HepG2 (cell line): ENCODE data around the gene RHOV. TPM values are rescaled to one million over a fixed set of nuclear protein-coding genes. Genes with fewer than 3 reads are reported as not detected.

Experiments
- ATF7-NPFF ChIP-seq: sonication (generic); formaldehyde crosslinking; IDR thresholded peaks from 2 replicates; pipeline ENCODE4 v1.8.1; 2023; ENCODE audit warnings: mild to moderate bottlenecking, low read depth, missing genetic modification reagents, moderate library complexity
- HINFP ChIP-seq: sonication (generic); formaldehyde crosslinking; IDR thresholded peaks from 2 replicates; pipeline ENCODE4 v1.4.0; 2020; ENCODE audit warnings: low read depth, mild to moderate bottlenecking, missing genetic modification reagents
- HNRNPLL ChIP-seq: fragments of 200-400 bp; formaldehyde crosslinking; IDR thresholded peaks from 2 replicates; pipeline ENCODE4 v1.6.1; 2017; ENCODE audit warnings: mild to moderate bottlenecking, low read depth, low read length; ENCODE audit not compliant: poor library complexity, severe bottlenecking
- KLF12 ChIP-seq: sonication (generic); formaldehyde crosslinking; IDR thresholded peaks from 2 replicates; pipeline ENCODE4 v1.4.0; 2020; ENCODE audit warnings: missing genetic modification reagents, borderline replicate concordance
- PRPF4 ChIP-seq: fragments of 200-400 bp; formaldehyde crosslinking; IDR thresholded peaks from 2 replicates; pipeline ENCODE4 v1.6.1; 2016; ENCODE audit warnings: low read length, low read depth; ENCODE audit not compliant: poor library complexity, severe bottlenecking
- RARG ChIP-seq: sonication (generic); formaldehyde crosslinking; IDR thresholded peaks from 2 replicates; pipeline ENCODE4 v1.4.0; 2020; ENCODE audit warnings: low read depth, mild to moderate bottlenecking, missing genetic modification reagents
- TBX2 ChIP-seq: sonication (generic); formaldehyde crosslinking; IDR thresholded peaks from 2 replicates; pipeline ENCODE4 v1.5.0; 2020; ENCODE audit warnings: missing genetic modification reagents, mild to moderate bottlenecking, borderline replicate concordance
- ZBTB40 ChIP-seq, 2 experiments: fragments of 450-650 bp in 1 of 2; sonication (generic) in 1 of 2; formaldehyde crosslinking in 1 of 2; IDR thresholded peaks; 2 replicates each; pipeline versions ENCODE4 v1.6.1 to v1.8.0; 2016 to 2022; ENCODE audit warnings: antibody characterized with exemption in 1 of 2, mild to moderate bottlenecking in 1 of 2, missing genetic modification reagents in 1 of 2
- ZNF224 ChIP-seq: sonication (generic); formaldehyde crosslinking; IDR thresholded peaks from 2 replicates; pipeline ENCODE4 v1.5.0; 2020; ENCODE audit warnings: mild to moderate bottlenecking, missing genetic modification reagents
- ZNF616 ChIP-seq: sonication (generic); formaldehyde crosslinking; IDR thresholded peaks from 2 replicates; pipeline ENCODE4 v1.5.0; 2020; ENCODE audit warnings: low read depth, mild to moderate bottlenecking, missing genetic modification reagents
- ZNF773 ChIP-seq: sonication (generic); formaldehyde crosslinking; IDR thresholded peaks from 2 replicates; pipeline ENCODE4 v1.4.0; 2020; ENCODE audit warnings: missing genetic modification reagents, borderline replicate concordance
- ZSCAN9 ChIP-seq: IDR thresholded peaks from 2 replicates; pipeline ENCODE4 v1.6.1; 2016; ENCODE audit warnings: borderline replicate concordance
- polyA plus RNA-seq, 8 experiments: library from polyadenylated mRNA; depleted of rRNA in 3 of 8; stranded (reverse) in 7 of 8; unstranded in 1 of 8; fragments of >200 nt; fragmentation: Illumina TruSeq in 4 of 8; extraction: Trizol in 4 of 8; gene quantifications; 2 replicates each; pipeline versions ENCODE4 v1.2.1 to v1.2.3, GENCODE V29; 2011 to 2016; ENCODE audit warnings: low read depth in 4 of 8, missing spikeins in 1 of 8, mixed read lengths in 1 of 8; ENCODE audit not compliant: insufficient read depth in 1 of 8
- total RNA-seq, 5 experiments: library from RNA; depleted of rRNA; stranded (reverse); fragments of >200 nt; fragmentation: Illumina TruSeq; extraction: Trizol; gene quantifications; 2 replicates each; pipeline ENCODE4 v1.2.3, GENCODE V29; 2016; ENCODE audit warnings: low read depth in 1 of 5
- TF ChIP-seq, protein P1 (sequence below): sonication (generic); formaldehyde crosslinking; IDR thresholded peaks from 2 replicates; pipeline ENCODE4 v1.4.0; 2020; ENCODE audit warnings: missing genetic modification reagents, borderline replicate concordance

RHOV gene
- total and polyA plus RNA-seq, 2 of the 13 experiments (the other 11 are each of a cell fraction or from before 2014, with no cell fraction given) = 0.17 to 0.18 TPM

DNA sequence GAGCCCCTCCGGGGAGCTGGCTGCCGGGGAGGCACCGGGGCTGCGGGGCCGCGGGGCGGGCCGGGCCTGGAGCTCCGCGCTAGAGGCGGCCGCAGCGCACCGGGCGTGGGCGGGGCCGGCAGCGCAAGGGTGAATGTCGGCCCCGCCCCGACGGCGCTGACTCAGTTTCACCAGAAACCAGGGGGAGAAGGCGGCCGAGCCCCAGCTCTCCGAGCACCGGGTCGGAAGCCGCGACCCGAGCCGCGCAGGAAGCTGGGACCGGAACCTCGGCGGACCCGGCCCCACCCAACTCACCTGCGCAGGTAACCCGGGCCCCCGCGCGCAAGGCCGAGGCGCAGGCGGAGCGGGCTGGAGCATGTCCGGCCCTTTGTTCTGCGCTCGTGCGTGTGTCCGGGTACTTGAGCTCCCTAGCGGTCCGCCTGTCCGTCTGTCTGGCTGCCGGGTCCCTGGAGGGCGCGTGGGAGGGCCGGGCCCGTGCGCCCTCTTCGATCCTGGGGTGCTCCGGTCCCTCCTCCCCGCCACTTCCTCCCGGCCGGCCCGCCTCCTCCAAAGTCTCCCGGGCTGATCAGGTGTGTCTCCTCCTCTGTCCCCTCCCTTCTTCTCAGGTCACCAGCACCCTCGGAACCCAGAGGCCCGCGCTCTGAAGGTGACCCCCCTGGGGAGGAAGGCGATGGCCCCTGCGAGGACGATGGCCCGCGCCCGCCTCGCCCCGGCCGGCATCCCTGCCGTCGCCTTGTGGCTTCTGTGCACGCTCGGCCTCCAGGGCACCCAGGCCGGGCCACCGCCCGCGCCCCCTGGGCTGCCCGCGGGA, 29.9 kb downstream of the RHOV start, which contains the start of gene SPINT1 (continued):
- no peak for TF ChIP-seq PRPF4
- peak; percentile 81 for TF ChIP-seq HNRNPLL
- TF ChIP-seq ZSCAN9 (CRISPR knock-in tag) = no peak
- TF ChIP-seq ZNF616 = no peak
- no peak for TF ChIP-seq ZNF224
- TF ChIP-seq ATF7-NPFF (CRISPR knock-in tag) = no peak
- no peak for TF ChIP-seq ZBTB40 (IDR thresholded peaks at IDR 0.05)
- no peak for TF ChIP-seq ZBTB40 (CRISPR knock-in tag; IDR thresholded peaks at IDR 0.05)
- no peak for TF ChIP-seq RARG
- TF ChIP-seq, protein P1, sequence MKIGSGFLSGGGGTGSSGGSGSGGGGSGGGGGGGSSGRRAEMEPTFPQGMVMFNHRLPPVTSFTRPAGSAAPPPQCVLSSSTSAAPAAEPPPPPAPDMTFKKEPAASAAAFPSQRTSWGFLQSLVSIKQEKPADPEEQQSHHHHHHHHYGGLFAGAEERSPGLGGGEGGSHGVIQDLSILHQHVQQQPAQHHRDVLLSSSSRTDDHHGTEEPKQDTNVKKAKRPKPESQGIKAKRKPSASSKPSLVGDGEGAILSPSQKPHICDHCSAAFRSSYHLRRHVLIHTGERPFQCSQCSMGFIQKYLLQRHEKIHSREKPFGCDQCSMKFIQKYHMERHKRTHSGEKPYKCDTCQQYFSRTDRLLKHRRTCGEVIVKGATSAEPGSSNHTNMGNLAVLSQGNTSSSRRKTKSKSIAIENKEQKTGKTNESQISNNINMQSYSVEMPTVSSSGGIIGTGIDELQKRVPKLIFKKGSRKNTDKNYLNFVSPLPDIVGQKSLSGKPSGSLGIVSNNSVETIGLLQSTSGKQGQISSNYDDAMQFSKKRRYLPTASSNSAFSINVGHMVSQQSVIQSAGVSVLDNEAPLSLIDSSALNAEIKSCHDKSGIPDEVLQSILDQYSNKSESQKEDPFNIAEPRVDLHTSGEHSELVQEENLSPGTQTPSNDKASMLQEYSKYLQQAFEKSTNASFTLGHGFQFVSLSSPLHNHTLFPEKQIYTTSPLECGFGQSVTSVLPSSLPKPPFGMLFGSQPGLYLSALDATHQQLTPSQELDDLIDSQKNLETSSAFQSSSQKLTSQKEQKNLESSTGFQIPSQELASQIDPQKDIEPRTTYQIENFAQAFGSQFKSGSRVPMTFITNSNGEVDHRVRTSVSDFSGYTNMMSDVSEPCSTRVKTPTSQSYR (CRISPR knock-in tag) = no peak
- 0 out of 2 replicates have a peak, but pooled peaks have one; percentile 31 for TF ChIP-seq TBX2 (CRISPR knock-in tag)
- TF ChIP-seq KLF12 (CRISPR knock-in tag) = peak; percentile 22; the same call in 1 of the 2 replicates
- TF ChIP-seq ZNF773 = 0 out of 2 replicates have a peak, but pooled peaks have one; percentile 22
- no peak for TF ChIP-seq HINFP (CRISPR knock-in tag)
